PFSK-1 (cell line): Measurements from ENCODE around the gene CDC34.

Source experiments
- POLR2AphosphoS5 ChIP-seq: IDR thresholded peaks from 2 replicates; pipeline ENCODE4 v1.6.1; 2012; ENCODE audit warnings: low read depth, mild to moderate bottlenecking, control low read depth, low read length, moderate library complexity
- SIN3A ChIP-seq: IDR thresholded peaks from 2 replicates; pipeline ENCODE4 v1.6.1; 2012; ENCODE audit warnings: mild to moderate bottlenecking, low read length, moderate library complexity, borderline replicate concordance; ENCODE audit not compliant: insufficient read depth
- TAF1 ChIP-seq: IDR thresholded peaks from 2 replicates; pipeline ENCODE4 v1.6.1; 2012; ENCODE audit warnings: low read length, control low read depth, borderline replicate concordance; ENCODE audit not compliant: insufficient read depth

DNA sequence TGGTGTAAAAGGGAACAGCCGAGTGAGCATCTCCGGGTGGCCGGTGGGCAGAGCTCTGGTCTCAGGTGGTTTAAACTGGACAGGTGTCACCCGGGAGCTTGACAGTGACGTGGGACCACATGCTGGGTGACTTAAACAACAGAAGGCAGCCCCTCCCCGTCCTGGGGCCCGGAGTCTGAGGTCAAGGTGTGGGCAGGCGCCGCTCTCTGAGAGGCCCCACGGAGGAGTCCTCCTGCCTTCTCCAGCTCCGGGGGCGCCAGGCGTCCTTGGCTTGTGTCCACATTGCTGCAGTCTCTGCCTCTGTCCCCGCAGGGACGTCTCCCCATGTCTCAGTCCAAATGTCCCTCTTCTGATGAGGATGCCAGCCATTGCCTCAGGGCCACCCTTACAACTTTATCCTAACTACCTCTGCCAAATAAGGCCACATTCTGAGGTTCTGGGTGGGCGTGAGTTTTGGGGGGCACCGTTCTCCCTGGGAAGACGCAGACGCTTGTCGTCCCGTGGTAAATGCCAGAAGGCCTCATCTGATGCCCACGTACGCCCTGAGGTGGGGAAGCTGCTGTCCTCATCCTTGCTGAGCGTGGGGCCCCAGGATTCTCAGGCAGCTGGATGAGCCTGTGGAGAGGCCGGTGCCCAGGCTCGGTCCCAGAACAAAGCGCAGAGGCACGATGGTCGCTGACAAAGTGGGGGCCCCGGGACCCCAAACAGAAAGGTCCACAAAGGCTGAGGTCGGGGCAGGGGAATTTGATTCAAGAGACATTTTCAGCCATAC, 25.2 kb downstream of the CDC34 start:
- TF ChIP-seq POLR2AphosphoS5 (no peak), TAF1 (no peak), SIN3A (no peak)
